ENCODE results near the gene GALNT17. TPM values are rescaled to one million over a fixed set of nuclear protein-coding genes. Genes with fewer than 3 reads are reported as not detected.

Gene GALNT17
- total RNA-seq, 1 donor from 2014 or later: not detected

DNA sequence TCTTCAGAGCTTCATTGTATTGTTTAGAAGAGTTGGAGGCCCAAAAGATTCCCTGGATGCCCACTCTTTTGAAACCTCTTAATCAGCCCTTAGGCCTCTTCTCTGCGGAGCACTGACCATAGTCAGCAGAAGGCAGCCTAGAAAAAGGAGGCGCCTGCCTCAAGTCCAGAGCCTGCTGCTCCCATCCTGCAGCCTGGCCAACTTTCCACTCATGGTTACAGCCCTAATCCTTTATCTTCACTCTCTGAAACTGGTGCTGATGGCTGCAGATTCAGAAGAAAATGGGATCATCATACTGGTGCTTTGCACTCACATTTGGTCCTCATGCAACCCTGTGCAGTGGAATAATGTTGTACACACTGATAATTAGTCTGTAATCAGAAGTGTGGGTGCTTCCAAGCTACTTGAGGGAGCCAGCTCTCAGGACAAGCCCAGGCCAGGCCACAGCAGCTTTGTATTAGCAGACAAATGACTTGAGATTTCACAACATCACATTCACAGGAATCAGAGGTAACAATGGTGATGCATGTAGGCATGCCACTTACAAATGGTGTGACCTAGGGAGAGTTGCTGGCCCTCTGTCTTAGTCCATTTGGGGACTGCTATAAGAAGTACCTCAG lies 272.9 kb downstream of the GALNT17 start:
- Mint-ChIP-seq H3K4me3 (no peak overlapping the region), H3K9me3 (peaks cover 25% of the 10 kb centered on the region), H3K4me1 (no peaks in the 10 kb centered on the region), H3K27ac (no peak overlapping the region), H3K36me3 (ENCODE audit: low read depth) (no peaks in the 10 kb centered on the region), H3K27me3 (no peaks in the 10 kb centered on the region)
- intact Hi-C loops (cut with micrococcal nuclease): no loop called here
- no peak for DNase-seq

DNA sequence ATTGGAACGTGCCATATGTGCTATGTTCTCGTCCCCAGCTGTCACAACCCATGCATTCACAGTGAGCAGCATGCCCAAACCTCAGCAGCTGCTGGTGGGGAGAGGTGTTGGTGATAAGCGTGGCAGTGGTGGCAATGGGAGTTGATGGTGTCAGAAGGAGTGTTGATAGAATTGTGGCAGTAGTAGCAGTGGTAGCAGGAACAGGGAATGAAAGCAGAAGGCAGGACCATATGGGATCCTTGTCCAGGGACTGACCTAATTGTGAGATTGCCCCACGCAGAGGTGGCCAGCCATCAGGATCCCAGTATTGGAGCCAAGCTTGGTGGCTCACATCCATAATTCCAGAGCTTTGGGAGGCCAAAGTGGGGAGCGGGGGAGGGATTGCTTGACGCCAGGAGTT lies 276.3 kb downstream of the GALNT17 start:
- Mint-ChIP-seq H3K27ac (no peak overlapping the region), H3K27me3 (no peaks in the 10 kb centered on the region), H3K36me3 (ENCODE audit: low read depth) (no peaks in the 10 kb centered on the region), H3K4me1 (no peaks in the 10 kb centered on the region), H3K9me3 (peaks cover 25% of the 10 kb centered on the region), H3K4me3 (no peak overlapping the region)
- no peak for DNase-seq
- intact Hi-C loops (cut with micrococcal nuclease): no loop called here

- intact Hi-C loops (cut with micrococcal nuclease): no loop called here
- H3K36me3 Mint-ChIP-seq (ENCODE audit: low read depth): no peaks in the 10 kb centered on the region
- H3K27ac Mint-ChIP-seq: no peak overlapping the region
- peaks cover 24% of the 10 kb centered on the region for H3K9me3 Mint-ChIP-seq
- no peak for DNase-seq
- no peaks in the 10 kb centered on the region for H3K27me3 Mint-ChIP-seq
- no peak overlapping the region for H3K4me3 Mint-ChIP-seq
- no peaks in the 10 kb centered on the region for H3K4me1 Mint-ChIP-seq
Measured at GRCh38 chr7:71409550-71410157, 277.7 kb downstream of the GALNT17 start.

GRCh38 chr7:71411475-71411874 lies 279.5 kb downstream of the GALNT17 start:
- DNase-seq: no peak
- intact Hi-C loops (cut with micrococcal nuclease): no loop called here
- H3K9me3 Mint-ChIP-seq: peaks cover 30% of the 10 kb centered on the region
- no peaks in the 10 kb centered on the region for H3K4me1 Mint-ChIP-seq
- H3K4me3 Mint-ChIP-seq: no peak overlapping the region
- no peak overlapping the region for H3K27ac Mint-ChIP-seq
- no peaks in the 10 kb centered on the region for H3K27me3 Mint-ChIP-seq
- no peaks in the 10 kb centered on the region for H3K36me3 Mint-ChIP-seq (ENCODE audit: low read depth)

- intact Hi-C loops (cut with micrococcal nuclease): no loop called here
- no peak overlapping the region for H3K4me3 Mint-ChIP-seq
Measured at GRCh38 chr7:71414490-71414889, 282.5 kb downstream of the GALNT17 start.

DNA sequence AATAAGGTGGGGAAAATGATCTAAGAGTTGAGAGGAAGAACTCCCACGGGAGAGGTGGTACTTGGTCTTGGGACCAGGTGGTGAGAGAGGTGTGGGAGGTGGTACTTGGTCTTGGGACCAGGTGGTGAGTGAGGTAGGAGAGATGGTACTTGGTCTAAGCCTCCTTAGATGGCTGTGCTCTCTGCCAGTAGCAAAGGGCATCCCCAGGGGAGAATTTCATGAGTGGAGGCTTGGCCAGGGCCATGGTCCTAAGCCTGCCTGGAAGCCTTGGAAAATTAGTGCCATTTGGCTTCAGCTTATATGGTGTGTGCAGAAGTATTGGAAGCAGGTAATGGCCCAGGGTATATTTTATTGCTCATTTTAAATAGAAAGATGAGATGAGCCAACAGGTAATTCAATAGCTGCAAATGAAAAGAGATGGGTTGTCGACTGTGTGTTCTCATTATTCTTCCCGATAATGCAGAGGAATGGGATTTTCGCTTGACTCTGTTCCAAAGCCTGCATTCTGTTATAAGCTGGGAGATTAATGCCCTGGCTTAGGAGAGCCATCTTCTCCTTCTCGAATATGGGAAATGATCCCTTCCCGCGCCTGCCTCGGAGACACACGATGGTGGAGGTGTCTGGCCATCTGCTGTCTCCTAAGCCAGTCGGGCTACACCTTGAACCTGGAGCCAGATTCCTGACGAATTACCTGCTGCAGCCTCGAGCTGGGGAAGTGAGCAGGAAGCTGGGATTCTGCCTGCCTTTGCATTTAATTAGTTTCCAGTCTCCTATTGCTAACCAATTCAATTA lies 287.8 kb downstream of the GALNT17 start:
- intact Hi-C loops (cut with micrococcal nuclease): no loop called here
- peaks cover 16% of the 10 kb centered on the region for H3K9me3 Mint-ChIP-seq

More at GRCh38 chr7:71414490-71414889, 282.5 kb downstream of the GALNT17 start:
- no peaks in the 10 kb centered on the region for H3K27me3 Mint-ChIP-seq
- DNase-seq: no peak
- no peak overlapping the region for H3K27ac Mint-ChIP-seq
- H3K9me3 Mint-ChIP-seq: peaks cover 25% of the 10 kb centered on the region
- no peaks in the 10 kb centered on the region for H3K36me3 Mint-ChIP-seq (ENCODE audit: low read depth)
- H3K4me1 Mint-ChIP-seq: no peaks in the 10 kb centered on the region

DNA sequence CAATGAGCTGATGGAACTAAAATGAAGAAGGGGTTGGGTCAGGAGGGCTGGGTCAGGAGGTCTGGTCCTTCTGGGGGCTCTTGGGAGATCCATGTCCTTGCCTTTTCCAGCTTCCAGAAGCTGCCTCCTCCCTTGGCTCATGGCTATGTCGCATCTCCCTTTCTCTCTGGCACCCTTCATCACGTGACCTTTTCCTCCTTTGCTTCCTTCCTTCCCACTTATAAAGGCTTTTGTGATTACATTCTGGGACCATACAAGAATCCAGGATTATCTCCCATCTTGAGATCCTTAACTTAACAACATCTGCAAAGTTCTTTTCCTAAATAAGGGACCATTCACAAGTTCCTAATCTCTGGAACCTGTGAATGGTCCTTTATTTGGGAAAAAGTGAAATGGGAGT lies 290.2 kb downstream of the GALNT17 start:
- H3K9me3 Mint-ChIP-seq: peaks cover 11% of the 10 kb centered on the region
- no peaks in the 10 kb centered on the region for H3K4me1 Mint-ChIP-seq
- H3K27me3 Mint-ChIP-seq: no peaks in the 10 kb centered on the region
- intact Hi-C loops (cut with micrococcal nuclease): no loop called here
- H3K36me3 Mint-ChIP-seq (ENCODE audit: low read depth): no peaks in the 10 kb centered on the region
- DNase-seq: no peak
- no peak overlapping the region for H3K27ac Mint-ChIP-seq
- H3K4me3 Mint-ChIP-seq: no peak overlapping the region

More for the DNA sequence above, 287.8 kb downstream of the GALNT17 start:
- Mint-ChIP-seq H3K4me3 (no peak overlapping the region), H3K27me3 (no peaks in the 10 kb centered on the region), H3K36me3 (ENCODE audit: low read depth) (no peaks in the 10 kb centered on the region), H3K27ac (no peak overlapping the region), H3K4me1 (no peaks in the 10 kb centered on the region)
- no peak for DNase-seq

DNA sequence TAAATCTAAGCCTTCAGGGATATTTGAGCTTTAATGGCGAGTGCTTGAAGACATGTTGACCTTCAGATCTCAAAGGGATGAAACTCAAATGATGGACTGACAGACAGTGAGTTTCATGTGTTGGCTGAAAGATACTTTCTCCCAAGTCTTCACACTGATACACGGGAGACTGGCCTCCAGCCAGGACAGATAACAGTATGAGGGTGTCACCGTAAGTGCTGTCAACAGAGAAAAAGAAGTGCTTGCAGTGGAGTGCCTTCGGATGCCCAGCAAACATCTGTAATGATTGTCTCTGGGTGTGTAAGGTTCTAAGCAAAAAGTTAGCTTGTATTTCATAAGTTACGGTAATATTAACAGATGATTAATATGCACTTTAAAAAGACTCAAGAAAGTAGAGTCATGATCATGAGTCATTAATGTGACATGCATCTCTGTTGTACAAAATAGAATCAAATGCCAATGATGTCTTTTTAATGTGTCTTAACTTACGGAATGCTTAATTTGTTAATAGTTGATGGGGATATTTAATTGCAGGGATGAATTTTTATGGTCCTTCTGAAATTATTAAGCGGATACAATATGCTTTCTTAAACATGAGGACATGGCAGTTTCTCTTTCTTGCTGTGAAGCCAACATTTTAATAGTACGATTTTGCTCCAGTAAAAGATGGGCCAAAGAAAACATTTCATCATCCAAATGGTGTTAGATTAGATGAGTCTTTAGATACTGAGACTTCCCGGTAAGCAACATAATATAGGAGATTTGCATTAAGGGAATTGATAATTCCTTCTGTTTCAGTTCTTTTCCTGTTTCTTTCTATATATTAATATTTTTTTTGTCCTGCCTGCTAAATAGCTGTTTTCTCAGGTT lies 292.5 kb downstream of the GALNT17 start:
- H3K36me3 Mint-ChIP-seq (ENCODE audit: low read depth): no peaks in the 10 kb centered on the region
- H3K4me3 Mint-ChIP-seq: no peak overlapping the region
- no peaks in the 10 kb centered on the region for H3K4me1 Mint-ChIP-seq
- DNase-seq: no peak
- no peaks in the 10 kb centered on the region for H3K27me3 Mint-ChIP-seq
- peaks cover 13% of the 10 kb centered on the region for H3K9me3 Mint-ChIP-seq
- H3K27ac Mint-ChIP-seq: no peak overlapping the region
- intact Hi-C loops (cut with micrococcal nuclease): no loop called here

GRCh38 chr7:71429083-71429482 lies 297.1 kb downstream of the GALNT17 start:
- H3K27ac Mint-ChIP-seq: no peak overlapping the region
- H3K4me3 Mint-ChIP-seq: no peak overlapping the region
- no peaks in the 10 kb centered on the region for H3K27me3 Mint-ChIP-seq
- H3K36me3 Mint-ChIP-seq (ENCODE audit: low read depth): no peaks in the 10 kb centered on the region
- no peak for DNase-seq
- no peaks in the 10 kb centered on the region for H3K4me1 Mint-ChIP-seq
- intact Hi-C loops (cut with micrococcal nuclease): no loop called here
- H3K9me3 Mint-ChIP-seq: peaks cover 11% of the 10 kb centered on the region

DNA sequence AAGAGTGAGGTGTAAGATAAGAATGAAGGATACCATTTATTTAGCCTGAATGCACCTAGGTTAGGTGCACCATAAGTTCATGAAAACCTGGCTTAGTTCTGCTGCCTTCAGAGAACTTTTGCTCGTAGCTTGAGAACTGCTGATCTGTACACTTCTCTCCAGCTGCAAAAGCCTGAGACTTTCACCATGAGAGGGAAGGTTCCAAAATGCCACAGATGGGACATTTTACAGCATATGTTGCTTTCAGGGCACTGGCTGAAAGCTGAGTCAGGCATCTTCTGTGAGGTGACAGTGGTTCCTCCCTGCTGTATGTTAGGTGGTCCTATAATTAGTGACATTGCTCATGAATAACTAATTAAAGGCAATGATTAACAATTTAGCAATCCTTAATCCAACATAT lies 298.3 kb downstream of the GALNT17 start:
- H3K4me3 Mint-ChIP-seq: no peak overlapping the region
- no peaks in the 10 kb centered on the region for H3K4me1 Mint-ChIP-seq
- no peak for DNase-seq
- intact Hi-C loops (cut with micrococcal nuclease): no loop called here
- H3K36me3 Mint-ChIP-seq (ENCODE audit: low read depth): no peaks in the 10 kb centered on the region
- H3K27me3 Mint-ChIP-seq: no peaks in the 10 kb centered on the region
- peaks cover 11% of the 10 kb centered on the region for H3K9me3 Mint-ChIP-seq
- H3K27ac Mint-ChIP-seq: no peak overlapping the region

DNA sequence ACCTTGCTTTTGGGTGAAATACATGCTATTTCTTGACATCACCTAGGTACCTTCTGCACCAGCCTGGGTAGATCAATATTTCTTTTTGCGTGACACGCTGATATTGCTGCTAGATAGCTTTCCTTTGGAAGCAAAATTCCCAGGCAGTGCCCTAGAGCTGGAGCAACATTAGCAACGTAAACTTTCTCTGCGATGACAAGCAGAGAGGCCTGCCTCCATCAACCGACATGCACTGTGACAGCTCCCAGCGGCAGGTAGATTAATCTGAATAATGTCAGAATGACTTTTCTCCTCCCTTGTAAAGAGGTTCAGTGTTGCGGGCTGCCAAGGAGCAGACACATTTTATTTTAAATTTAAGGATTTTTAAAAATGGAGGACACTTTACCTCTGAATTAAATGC lies 307.4 kb downstream of the GALNT17 start:
- Mint-ChIP-seq H3K4me1 (no peaks in the 10 kb centered on the region), H3K27ac (no peak overlapping the region), H3K27me3 (no peaks in the 10 kb centered on the region), H3K4me3 (no peak overlapping the region), H3K36me3 (ENCODE audit: low read depth) (no peaks in the 10 kb centered on the region), H3K9me3 (peaks cover 21% of the 10 kb centered on the region)
- DNase-seq: no peak
- intact Hi-C loops (cut with micrococcal nuclease): no loop called here

DNA sequence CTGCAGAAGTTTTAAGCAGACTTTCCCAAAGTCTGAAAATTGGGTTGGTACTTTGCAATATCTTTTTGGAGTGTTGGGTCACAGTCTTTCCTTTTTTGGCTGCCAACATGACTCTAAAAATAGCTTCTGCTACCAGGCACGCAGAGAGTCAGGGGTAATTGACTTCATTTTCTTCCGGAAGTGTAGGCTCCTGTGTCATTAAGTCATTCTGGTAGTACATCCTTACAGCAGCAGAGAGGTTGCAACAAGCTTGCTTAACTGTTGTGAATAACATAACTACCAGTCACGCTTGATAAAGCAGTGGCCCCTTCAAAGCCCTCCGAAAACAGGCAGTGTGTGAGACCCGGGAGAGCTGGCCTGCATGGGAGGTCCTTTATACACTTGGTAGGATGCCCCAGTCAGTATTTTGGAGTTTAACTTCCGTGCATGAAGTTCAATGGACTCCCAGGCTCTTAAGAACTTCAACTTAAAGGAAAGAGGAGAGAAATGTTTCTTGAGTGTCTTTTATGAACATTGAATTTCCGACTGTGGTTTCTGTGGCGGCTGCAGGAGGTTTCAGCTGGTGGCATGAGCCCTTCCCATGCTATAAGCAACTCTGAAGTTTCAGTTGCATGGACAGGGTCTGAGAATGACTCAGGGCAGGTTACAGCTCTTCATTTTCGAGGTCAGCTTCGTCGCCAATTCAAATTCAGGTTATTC lies 310.7 kb downstream of the GALNT17 start:
- DNase-seq: no peak
- Mint-ChIP-seq H3K9me3 (peaks cover 26% of the 10 kb centered on the region), H3K27ac (no peak overlapping the region), H3K4me1 (no peaks in the 10 kb centered on the region), H3K27me3 (no peaks in the 10 kb centered on the region), H3K36me3 (ENCODE audit: low read depth) (no peaks in the 10 kb centered on the region), H3K4me3 (no peak overlapping the region)
- intact Hi-C loops (cut with micrococcal nuclease): no loop called here

GRCh38 chr7:71443191-71443530 lies 311.2 kb downstream of the GALNT17 start:
- H3K27me3 Mint-ChIP-seq: no peaks in the 10 kb centered on the region
- no peak overlapping the region for H3K4me3 Mint-ChIP-seq
- no peak for DNase-seq
- no peak overlapping the region for H3K27ac Mint-ChIP-seq
- H3K9me3 Mint-ChIP-seq: peaks cover 31% of the 10 kb centered on the region
- no peaks in the 10 kb centered on the region for H3K36me3 Mint-ChIP-seq (ENCODE audit: low read depth)
- intact Hi-C loops (cut with micrococcal nuclease): no loop called here
- H3K4me1 Mint-ChIP-seq: no peaks in the 10 kb centered on the region

Data from activated CD4-positive, alpha-beta T cell treated with anti-CD3 and anti-CD28 coated beads, Interleukin-2, amount 10 ng/mL, durations not matched to agents 24 days and 14 days (primary cell).